ENCODE results near the gene KIF16B.

KIF16B gene

DNA sequence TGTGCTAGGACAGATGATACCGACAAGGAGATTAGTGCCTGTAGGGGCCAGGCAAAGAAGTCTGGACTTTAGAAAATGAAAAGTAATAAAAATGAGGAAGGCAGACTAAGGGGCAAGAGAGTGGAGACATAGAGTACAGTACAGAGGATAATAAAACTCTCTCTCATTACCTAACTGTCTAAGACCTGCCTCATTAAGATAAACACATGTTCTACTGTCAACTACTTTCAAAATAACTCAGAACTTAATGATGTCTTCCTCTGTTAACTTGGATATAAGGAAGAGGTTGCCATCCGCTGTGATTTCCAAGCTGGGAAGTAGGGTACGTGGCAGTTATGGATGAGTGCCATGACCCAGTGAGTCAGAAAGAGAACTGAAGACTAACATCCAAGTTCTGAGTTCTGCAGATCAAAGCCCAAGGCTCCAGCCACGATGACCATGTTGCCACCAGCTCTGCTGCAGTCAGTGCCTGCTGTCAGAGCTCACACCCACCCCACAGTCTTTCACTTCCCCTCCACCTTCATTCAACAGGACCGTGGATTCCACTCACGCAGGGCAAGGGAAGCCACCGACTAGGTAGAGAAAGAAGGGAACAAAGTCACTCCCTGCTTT, 81.8 kb downstream of the KIF16B start:
- TF ChIP-seq, protein P1, sequence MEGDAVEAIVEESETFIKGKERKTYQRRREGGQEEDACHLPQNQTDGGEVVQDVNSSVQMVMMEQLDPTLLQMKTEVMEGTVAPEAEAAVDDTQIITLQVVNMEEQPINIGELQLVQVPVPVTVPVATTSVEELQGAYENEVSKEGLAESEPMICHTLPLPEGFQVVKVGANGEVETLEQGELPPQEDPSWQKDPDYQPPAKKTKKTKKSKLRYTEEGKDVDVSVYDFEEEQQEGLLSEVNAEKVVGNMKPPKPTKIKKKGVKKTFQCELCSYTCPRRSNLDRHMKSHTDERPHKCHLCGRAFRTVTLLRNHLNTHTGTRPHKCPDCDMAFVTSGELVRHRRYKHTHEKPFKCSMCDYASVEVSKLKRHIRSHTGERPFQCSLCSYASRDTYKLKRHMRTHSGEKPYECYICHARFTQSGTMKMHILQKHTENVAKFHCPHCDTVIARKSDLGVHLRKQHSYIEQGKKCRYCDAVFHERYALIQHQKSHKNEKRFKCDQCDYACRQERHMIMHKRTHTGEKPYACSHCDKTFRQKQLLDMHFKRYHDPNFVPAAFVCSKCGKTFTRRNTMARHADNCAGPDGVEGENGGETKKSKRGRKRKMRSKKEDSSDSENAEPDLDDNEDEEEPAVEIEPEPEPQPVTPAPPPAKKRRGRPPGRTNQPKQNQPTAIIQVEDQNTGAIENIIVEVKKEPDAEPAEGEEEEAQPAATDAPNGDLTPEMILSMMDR (IDR thresholded peaks at IDR 0.05; ENCODE audit: extremely low read depth, insufficient read depth, missing control alignments) = no peak
- in situ Hi-C loops (cut with MboI; ENCODE audit: low pct_unique_long_range_greater_than_20kb, low sequenced_read_pairs, unreplicated experiment) = no loop called here
- no peak for DNase-seq (ENCODE audit: low spot score)

- in situ Hi-C loops (cut with MboI; ENCODE audit: low pct_unique_long_range_greater_than_20kb, low sequenced_read_pairs, unreplicated experiment) = no loop called here
- DNase-seq (ENCODE audit: low spot score) = no peak
- TF ChIP-seq, protein P1 (IDR thresholded peaks at IDR 0.05; ENCODE audit: extremely low read depth, insufficient read depth, missing control alignments) = no peak
Observed at GRCh38 chr20:16490696-16491095, 82.6 kb downstream of the KIF16B start.

GRCh38 chr20:16488616-16489015, 84.6 kb downstream of the KIF16B start:
- in situ Hi-C loops (cut with MboI; ENCODE audit: low pct_unique_long_range_greater_than_20kb, low sequenced_read_pairs, unreplicated experiment) = no loop called here
- TF ChIP-seq, protein P1 (IDR thresholded peaks at IDR 0.05; ENCODE audit: extremely low read depth, insufficient read depth, missing control alignments) = no peak
- no peak for DNase-seq (ENCODE audit: low spot score)

- in situ Hi-C loops (cut with MboI; ENCODE audit: low pct_unique_long_range_greater_than_20kb, low sequenced_read_pairs, unreplicated experiment) = no loop called here
- no peak for DNase-seq (ENCODE audit: low spot score)
- TF ChIP-seq, protein P1 (IDR thresholded peaks at IDR 0.05; ENCODE audit: extremely low read depth, insufficient read depth, missing control alignments) = no peak
Observed at GRCh38 chr20:16488086-16488485, 85.2 kb downstream of the KIF16B start.

DNA sequence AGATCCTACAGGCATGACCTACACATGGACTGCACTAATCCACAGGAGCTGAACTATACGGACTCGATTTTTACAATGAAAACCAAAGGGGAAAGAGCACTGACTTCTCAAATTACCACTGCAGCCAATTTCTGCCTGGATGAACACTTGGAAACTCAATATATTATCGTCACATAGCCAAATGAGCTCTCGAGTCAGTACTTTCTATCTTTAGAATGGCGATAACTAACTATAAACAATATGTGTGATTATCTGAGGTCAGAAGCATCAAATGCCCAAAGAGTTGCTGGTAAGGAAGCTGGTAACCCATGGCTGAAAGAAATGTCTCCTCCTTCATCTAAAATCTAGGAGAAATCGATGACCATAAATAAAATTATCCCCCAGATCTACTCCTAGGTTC, 86.7 kb downstream of the KIF16B start:
- DNase-seq (ENCODE audit: low spot score) = no peak
- TF ChIP-seq, protein P1 (IDR thresholded peaks at IDR 0.05; ENCODE audit: extremely low read depth, insufficient read depth, missing control alignments) = no peak
- in situ Hi-C loops (cut with MboI; ENCODE audit: low pct_unique_long_range_greater_than_20kb, low sequenced_read_pairs, unreplicated experiment) = no loop called here

DNA sequence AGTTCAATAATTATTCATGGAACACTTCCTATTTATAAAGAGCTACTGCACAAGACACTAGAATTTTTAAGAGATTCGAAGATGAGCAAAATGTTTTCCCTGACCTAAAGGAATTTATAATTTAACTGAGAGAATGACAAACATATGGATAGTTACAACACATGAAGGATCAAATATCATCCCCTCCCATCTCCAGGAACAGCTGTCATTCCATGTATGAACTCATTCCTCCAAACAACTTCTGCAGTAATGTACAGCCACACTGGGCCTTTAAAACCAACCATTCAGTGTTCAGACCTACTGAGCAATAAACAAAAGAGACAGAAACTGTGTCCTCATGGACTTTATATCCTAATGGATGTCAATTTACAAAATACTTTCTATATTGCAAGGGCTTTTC, 87.8 kb downstream of the KIF16B start:
- in situ Hi-C loops (cut with MboI; ENCODE audit: low pct_unique_long_range_greater_than_20kb, low sequenced_read_pairs, unreplicated experiment) = no loop called here
- TF ChIP-seq, protein P1 (IDR thresholded peaks at IDR 0.05; ENCODE audit: extremely low read depth, insufficient read depth, missing control alignments) = no peak
- no peak for DNase-seq (ENCODE audit: low spot score)

All from GM13977 (cell line).